Measurements from ENCODE around the gene RNF182. TPM values are rescaled to one million over a fixed set of nuclear protein-coding genes. Genes with fewer than 3 reads are reported as not detected.

Gene RNF182
- total RNA-seq, 1 experiment from 2014 or later, result 26.5 TPM

DNA sequence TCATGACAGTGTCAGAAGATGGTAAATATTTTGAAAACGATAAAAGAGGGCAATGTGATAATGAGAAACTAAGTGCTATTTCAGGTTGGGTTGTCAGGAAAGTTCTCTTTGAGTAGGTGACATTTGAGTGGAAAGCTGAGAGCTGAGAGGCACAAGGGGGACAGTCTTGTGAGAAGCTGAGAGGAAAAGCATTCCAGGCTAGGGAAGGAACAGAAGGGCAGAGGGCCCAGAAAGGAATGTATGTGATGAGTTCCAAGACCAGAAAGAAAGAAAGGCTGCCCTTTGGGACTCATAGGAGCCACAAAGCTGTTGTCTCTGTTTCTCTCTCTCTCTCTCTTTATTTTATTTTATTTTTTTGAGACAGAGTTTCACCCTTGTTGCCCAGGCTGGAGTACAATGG, 7.6 kb upstream of the RNF182 start:
- no peak for DNase-seq (ENCODE audit: low read depth)

GRCh38 chr6:13918686-13919250, 6.0 kb upstream of the RNF182 start:
- no peak for DNase-seq (ENCODE audit: low read depth)

DNA sequence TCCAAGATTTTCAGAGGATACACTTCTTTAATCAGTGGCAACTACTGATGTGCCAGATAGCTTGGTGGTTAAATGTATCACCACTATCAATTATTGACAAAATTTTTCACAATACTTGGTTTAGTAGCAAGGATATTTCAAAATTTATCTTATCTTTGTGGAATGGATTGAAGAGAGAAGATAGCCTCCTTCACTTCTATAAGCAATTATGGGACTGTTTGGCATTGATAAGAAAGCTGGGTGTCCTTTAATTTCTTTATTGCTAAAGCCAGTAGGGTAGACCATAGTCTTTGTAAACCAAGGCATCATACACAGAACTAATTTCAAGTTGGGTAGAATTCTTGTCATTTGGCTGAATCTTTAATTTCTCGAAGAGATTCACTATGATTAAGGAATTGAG, 4.9 kb upstream of the RNF182 start:
- DNase-seq (ENCODE audit: low read depth), result no peak

- DNase-seq (ENCODE audit: low read depth), result no peak
Measured at GRCh38 chr6:13920552-13920951, 4.2 kb upstream of the RNF182 start.

DNA sequence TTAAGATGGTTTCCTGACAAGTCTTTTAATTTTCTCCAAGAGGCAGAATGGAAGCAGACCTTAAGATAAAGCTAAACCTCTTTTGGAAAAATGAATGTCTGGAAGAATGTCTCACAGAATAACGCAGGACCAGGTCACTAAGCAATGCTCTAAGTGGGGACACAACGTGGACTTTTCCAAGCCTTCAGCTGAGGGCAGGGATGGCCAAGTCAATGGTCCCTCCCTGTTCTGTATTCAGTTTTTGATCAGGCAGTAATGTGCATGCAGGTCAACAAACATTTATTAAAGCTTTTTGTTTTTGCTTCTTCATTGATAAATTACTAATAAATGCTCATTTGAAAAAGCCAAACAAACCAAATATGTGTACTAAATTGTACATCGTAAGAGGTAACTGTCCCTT, 2.0 kb upstream of the RNF182 start:
- DNase-seq (ENCODE audit: low read depth), result no peak

- peak; percentile 93 for DNase-seq (ENCODE audit: low read depth)
Measured at GRCh38 chr6:13923527-13924145, 1.1 kb upstream of the RNF182 start.

- DNase-seq (ENCODE audit: low read depth), result peak; percentile 79
Measured at GRCh38 chr6:13924146-13924948, 405 bp upstream of the RNF182 start.

- DNase-seq (ENCODE audit: low read depth), result no peak
Measured at GRCh38 chr6:13926378-13926777, 1.6 kb downstream of the RNF182 start.

- peak; percentile 39 for DNase-seq (ENCODE audit: low read depth)
Measured at GRCh38 chr6:13927203-13927602, 2.5 kb downstream of the RNF182 start.

- no peak for DNase-seq (ENCODE audit: low read depth)
Measured at GRCh38 chr6:13929196-13929595, 4.4 kb downstream of the RNF182 start.

- no peak for DNase-seq (ENCODE audit: low read depth)
Measured at GRCh38 chr6:13931797-13932402, 7.1 kb downstream of the RNF182 start.

- no peak for DNase-seq (ENCODE audit: low read depth)
Measured at GRCh38 chr6:13932785-13933184, 8.0 kb downstream of the RNF182 start.

- no peak for DNase-seq (ENCODE audit: low read depth)
Measured at GRCh38 chr6:13934721-13935120, 10.0 kb downstream of the RNF182 start.

GRCh38 chr6:13935190-13935880, 10.6 kb downstream of the RNF182 start:
- no peak for DNase-seq (ENCODE audit: low read depth)

- peak; percentile 71 for DNase-seq (ENCODE audit: low read depth)
Measured at GRCh38 chr6:13935881-13936261, 11.1 kb downstream of the RNF182 start.

DNA sequence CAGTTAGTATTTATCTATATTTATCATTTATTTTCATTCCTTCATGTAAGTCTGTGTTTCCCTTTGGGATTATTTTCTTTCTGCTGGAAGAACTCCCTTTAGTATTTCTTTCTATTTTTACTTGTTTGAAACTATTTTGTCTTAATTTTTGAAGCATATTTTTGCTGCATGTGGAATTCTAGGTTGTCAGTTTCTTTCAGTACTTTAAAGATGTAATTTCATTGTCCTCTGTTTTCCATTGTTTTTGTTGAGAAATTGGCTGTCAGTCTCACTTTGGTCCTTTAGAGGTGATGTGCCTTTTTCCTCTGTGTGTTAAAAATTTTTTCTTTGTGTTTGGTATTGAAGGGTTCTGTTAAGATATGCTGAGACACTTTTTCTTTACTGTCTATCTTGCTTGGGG, 17.1 kb downstream of the RNF182 start:
- DNase-seq (ENCODE audit: low read depth), result peak; percentile 46

GRCh38 chr6:13943943-13944342, 19.2 kb downstream of the RNF182 start:
- DNase-seq (ENCODE audit: low read depth), result no peak

GRCh38 chr6:13946506-13946905, 21.8 kb downstream of the RNF182 start:
- no peak for DNase-seq (ENCODE audit: low read depth)

DNA sequence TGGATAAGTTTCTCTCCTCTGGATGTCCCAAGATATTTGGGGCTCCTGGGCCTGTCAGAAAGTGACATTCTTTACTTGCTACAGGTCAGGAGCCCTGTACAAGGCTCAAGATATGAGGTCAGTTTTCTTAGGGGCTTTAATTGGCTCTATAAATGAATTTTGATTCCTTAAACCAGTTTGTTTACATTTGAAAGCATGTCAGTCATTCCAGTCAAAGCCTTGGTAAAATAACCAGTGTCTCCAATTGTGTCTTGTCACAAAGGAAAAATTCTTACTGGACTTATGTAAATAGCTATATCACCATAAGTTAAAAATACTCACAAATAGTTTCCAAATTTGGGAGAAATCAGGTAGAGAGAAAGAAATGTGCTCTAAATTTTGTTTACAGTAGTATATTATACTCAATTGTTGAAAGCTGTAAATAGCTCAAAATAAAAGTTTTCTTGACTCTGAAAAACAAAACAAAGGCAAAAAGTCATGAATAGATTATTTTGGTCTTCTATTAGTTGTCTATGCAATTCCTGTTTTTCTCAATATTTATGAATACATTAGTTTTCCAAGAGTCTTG, 22.9 kb downstream of the RNF182 start:
- peak; percentile 20 for DNase-seq (ENCODE audit: low read depth)

- no peak for DNase-seq (ENCODE audit: low read depth)
Measured at GRCh38 chr6:13952101-13952500, 27.3 kb downstream of the RNF182 start.

GRCh38 chr6:13953061-13953705, 28.4 kb downstream of the RNF182 start:
- peak; percentile 96 for DNase-seq (ENCODE audit: low read depth)

Data from M059J (cell line).